HUDEP-2 (cell line): ENCODE results near the gene FAM120B.

Experiments
- DNase-seq, 76 experiments: peaks; one replicate each; lab custom pipeline; 2025; ENCODE audit not compliant: unreplicated experiment in 76 of 76; lab: John Stamatoyannopoulos, UW

The FAM120B gene

DNA sequence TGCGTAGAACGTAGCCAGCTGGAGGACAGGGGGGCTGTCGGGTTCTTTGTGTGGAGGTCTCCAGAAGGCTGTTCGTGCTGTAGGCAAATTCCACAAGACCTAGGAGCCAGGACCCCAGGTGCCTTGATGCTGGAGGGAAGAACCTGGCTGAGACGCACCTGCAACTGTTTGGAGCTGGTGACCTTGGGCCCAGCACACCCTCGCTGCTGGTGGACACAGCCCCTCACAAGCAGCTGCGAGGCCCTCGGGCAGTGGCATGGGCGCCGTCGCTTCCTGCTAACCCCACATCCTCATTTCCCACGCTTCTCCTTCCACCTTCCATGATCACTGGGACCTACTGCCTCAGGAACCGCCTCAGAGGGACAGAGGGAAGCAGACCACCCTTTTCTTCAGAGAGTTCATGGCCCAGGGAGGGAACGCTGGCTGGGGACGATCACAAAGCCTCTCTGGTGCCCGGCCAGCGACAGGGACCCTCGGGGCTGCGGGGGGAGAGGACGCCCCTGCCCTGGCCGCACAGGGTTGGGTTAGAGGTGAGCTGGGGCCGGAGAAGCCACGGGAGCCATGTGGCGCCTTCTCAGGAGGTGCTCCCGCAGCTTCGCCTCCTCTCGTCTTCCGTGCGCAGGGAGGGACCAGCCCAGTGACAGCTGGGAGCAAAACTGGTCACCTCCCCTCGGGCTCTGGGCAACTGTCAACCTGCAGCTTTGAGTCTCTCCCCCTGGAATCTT is 34.1 kb upstream of the FAM120B start:
- no peak for DNase-seq

GRCh38 chr6:170273191-170273590 is 33.4 kb upstream of the FAM120B start:
- DNase-seq, result no peak

GRCh38 chr6:170273681-170274080 is 32.9 kb upstream of the FAM120B start:
- DNase-seq, result no peak

GRCh38 chr6:170274713-170275560 is 31.6 kb upstream of the FAM120B start:
- DNase-seq, result no peak

- DNase-seq, result no peak
Observed at GRCh38 chr6:170276369-170277057, 30.0 kb upstream of the FAM120B start.

DNA sequence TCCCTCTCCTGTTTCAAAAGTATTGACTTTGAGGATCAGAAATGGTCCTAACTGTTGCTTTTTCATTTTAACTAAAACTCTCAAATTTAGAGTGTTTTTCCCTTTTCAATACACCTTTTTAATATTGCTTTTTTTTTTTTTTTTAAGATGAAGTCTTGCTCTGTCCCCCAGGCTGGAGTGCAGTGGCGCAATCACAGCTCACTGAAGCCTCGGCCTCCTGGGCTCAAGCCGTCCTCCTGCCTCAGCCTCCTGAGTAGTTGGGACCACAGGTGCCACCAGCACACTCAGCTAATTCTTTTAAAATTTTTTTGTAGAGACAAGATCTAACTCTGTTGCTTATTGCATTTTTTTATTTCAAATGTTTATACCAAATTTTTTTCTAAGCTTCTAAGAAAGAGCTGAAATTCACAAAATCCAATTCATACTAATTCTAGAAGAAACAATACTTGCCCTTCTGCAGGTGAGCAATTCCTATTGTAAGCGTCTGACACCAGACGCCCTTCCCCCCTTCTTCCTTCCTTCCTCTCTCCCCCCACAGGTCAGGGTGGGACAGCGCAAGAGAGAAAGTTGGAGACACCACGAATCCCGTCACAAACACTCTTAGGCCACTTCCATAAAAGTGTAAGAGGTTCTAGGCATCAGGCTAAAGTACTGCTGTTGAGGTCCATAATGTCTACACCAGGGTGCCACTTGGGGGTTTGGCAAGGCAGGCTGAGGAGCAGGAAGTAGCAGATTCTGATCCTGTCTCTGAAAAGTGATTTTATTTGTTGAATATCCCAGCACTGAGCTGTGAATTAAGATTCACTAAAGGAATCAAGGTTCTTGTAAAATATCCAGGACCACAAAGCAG is 28.4 kb upstream of the FAM120B start:
- no peak for DNase-seq

DNA sequence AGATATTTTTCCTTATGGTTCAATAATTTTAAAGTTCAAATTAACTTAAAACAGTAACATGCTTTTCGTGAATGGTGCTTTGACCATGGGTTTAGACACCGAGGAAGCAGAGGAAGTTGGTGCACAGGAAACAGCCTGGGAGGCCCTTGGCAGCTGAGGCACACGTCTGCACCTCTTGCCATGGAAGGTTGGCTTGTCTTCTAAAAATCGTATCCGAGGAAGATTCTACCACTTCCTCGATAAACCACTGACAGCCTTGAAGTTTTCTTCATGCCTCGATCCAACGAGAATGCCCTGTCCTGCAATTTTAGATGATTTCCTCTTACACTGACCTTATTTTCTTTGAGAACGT is 27.8 kb upstream of the FAM120B start:
- no peak for DNase-seq

DNA sequence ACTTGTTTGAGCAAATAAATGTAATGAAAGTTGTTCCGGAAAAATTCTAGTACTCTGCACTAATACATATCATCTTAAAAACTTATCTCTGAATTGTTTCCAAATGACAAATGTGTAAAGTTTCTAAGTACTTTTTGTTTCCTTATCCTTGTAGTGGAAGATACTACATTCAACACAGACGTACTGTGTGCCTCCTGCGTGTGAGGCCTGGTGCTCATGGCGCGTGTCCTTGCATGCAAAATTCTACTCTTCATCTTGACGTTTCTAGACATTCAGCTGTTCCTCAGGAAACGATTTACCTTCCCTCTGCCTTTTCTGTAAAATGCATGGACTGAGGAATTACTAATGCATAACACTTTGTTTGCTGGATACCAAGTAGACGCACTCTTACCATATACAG is 27.1 kb upstream of the FAM120B start:
- no peak for DNase-seq

GRCh38 chr6:170279977-170280688 is 26.4 kb upstream of the FAM120B start:
- DNase-seq, result no peak

- no peak for DNase-seq
Observed at GRCh38 chr6:170280689-170281045, 25.9 kb upstream of the FAM120B start.

GRCh38 chr6:170281331-170282292 is 24.9 kb upstream of the FAM120B start:
- DNase-seq, result no peak

DNA sequence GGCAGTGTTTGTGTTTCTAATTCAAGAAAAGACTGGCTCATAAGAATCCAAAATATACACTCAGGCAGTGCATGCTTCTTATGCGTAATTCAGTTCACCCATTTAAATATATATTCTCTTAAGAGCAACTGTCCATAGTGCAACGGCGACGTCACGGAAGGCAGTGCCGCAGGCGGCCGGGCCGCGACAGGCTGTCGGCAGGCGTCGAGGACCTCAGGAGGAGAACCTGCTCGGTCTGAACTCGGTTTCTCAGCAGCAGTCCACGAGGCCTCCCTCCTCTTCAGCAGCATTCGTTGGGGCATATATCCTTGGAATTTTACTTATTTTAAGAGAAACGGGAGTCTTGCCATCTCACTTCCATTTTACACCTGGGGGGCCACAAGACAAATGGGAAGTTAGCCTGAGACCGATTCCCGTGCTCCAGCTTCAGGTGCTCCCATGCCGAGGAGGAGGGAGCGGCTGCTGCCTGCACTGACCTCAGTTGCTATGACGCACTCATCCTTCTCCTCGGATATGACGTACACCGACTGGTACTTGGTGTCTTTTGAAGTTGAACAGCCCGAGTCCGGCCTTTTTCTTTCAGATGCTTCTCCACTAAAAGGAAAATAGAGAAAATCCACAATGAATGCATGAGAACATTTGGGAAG is 23.9 kb upstream of the FAM120B start:
- DNase-seq, result no peak

DNA sequence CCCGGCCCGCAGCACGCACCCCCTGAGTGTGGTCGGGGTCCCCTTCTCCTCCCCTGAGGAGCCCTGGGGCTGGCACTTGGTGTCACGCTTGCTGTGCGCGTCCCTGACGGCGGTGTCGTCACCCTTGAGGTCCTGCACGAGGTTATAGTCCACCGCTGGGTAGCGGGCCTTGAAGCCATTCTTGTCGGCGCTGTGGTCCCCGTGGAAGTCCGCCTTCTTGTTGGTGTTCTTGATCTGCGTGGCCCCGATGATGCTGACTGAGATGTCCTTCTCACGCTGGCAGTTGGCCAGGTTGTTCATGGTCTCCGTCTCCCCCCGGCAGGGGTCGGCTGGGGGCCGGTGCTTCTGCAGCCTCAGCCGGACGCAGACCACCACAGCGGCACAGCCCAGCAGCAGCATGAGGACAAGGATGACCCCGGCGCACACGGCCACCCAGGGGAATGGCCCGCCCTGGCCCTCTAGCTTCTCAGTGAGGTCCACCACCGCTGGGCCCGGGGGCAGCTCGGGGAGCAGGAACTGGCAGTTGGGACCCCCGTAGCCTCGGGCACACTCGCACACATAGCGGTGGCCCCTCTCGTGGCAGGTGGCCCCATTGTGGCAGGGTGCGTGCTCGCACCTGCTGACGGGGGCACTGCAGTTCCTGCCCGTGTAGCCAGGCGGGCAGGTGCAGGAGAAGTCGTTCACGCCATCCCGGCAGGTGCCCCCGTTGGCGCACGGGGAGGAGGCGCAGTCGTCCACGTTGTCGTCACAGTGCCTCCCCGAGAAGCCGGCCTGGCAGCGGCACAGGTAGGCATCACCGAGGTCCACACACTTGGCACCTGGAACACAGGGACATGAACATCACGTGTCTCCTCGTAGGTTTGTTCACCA is 23.1 kb upstream of the FAM120B start:
- no peak for DNase-seq

GRCh38 chr6:170284126-170284773 is 22.3 kb upstream of the FAM120B start:
- DNase-seq, result no peak

DNA sequence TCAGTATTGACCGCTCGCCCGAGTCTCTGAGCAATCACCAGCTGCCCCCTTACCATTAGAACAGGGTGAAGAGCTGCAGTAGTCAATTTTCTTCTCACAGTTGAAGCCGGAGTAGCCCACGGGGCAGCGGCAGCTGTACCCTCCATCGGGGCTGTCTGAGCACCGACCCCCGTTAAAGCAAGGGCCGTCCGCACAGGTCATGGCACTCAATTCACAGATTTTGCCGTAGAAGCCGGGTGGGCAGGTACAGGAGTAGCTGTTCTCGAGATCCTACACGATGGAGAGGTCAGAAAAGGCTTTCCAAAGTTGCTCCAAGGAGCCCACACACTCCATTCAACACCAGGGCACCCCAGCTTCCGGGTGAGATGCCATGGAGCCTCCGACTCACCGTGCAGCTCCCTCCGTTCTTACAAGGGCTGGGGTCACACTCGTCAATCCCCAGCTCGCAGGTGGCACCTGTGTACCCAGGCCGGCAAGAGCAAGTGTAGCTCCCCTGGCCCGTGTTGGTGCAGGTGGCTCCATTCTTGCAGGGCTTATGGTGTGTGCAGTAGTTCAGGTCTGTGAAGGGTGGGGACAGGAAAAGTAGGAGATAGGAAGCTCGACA is 21.6 kb upstream of the FAM120B start:
- DNase-seq, result no peak

DNA sequence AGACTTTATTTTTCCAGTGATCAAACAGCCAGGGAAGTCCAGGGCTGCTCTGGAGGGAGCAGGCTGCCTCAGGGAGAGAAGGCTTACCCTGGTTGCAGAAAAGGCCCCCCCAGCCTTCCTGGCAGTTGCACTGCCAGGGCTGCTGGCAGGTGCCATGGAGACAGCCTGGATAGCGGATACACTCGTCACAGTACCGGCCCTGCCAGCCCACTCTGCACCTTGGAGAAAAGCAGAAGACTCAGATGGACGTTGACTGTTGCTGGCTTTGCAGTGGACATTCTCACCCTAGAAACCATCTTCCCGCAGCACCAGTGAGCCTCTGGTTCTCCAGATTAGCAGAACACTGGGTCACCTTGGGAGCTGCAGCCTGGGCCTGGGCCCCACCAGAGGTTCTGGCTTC is 21.1 kb upstream of the FAM120B start:
- DNase-seq, result no peak
